Neural cell (in vitro differentiated cells): Measurements from ENCODE around the gene SCN8A. TPM values are rescaled to one million over a fixed set of nuclear protein-coding genes. Genes with fewer than 3 reads are reported as not detected.
"Not testable (repeated sequence)": the region's sequence is repeated elsewhere in the genome, so short reads cannot be mapped to it uniquely, and the experiment has no call there.

Experiments used
- H2AFZ ChIP-seq: fragments of 200-600, 300-800 bp; sonication (generic), shearing (Covaris generic); 2 replicates; pipeline ENCODE4 v1.6.0; 2014; ENCODE audit warnings: low read depth, mild to moderate bottlenecking, antibody characterized with exemption, low read length, moderate library complexity
- H3F3A ChIP-seq: fragments of 200-600 bp; shearing (Covaris generic); 2 replicates; pipeline ENCODE4 v1.6.1; 2016; ENCODE audit warnings: mild to moderate bottlenecking, moderate library complexity, mixed read lengths, antibody characterized with exemption, low read length; ENCODE audit not compliant: insufficient read depth, poor library complexity, severe bottlenecking
- H3K27ac ChIP-seq: fragments of 200-600, 300-800 bp; sonication (generic), shearing (Covaris generic); 2 replicates; pipeline ENCODE4 v1.5.1; 2014; ENCODE audit warnings: mild to moderate bottlenecking, low read length, moderate library complexity
- H3K27me3 ChIP-seq: fragments of 300-800, 200-600 bp; sonication (generic), shearing (Covaris generic); 2 replicates; pipeline ENCODE4 v1.6.0; 2014; ENCODE audit warnings: mild to moderate bottlenecking, low read depth, low read length, moderate library complexity; ENCODE audit not compliant: insufficient read depth
- H3K36me3 ChIP-seq: fragments of 300-800, 200-600 bp; sonication (generic), shearing (Covaris generic); 2 replicates; pipeline ENCODE4 v1.5.1; 2014; ENCODE audit warnings: mild to moderate bottlenecking, antibody characterized with exemption, low read length, moderate library complexity; ENCODE audit not compliant: insufficient read depth
- H3K4me2 ChIP-seq: fragments of 300-800, 200-600 bp; sonication (generic), shearing (Covaris generic); 2 replicates; pipeline ENCODE4 v1.6.0; 2014; ENCODE audit warnings: mild to moderate bottlenecking, low read length
- H3K4me3 ChIP-seq: fragments of 300-800, 200-600 bp; sonication (generic), shearing (Covaris generic); 2 replicates; pipeline ENCODE4 v1.5.1; 2014; ENCODE audit warnings: mild to moderate bottlenecking, low read length, moderate library complexity
- H3K79me2 ChIP-seq: fragments of 200-600 bp; shearing (Covaris generic); replicated peaks from 2 replicates; pipeline ENCODE4 v1.6.0; 2014; ENCODE audit warnings: mild to moderate bottlenecking, low read length, moderate library complexity; ENCODE audit not compliant: insufficient read depth
- H3K9ac ChIP-seq: fragments of 300-800, 200-600 bp; sonication (generic), shearing (Covaris generic); 2 replicates; pipeline ENCODE4 v1.6.1; 2016; ENCODE audit warnings: mild to moderate bottlenecking, low read length, mixed read lengths
- H3K9me2 ChIP-seq: fragments of 200-600 bp; shearing (Covaris generic); 2 replicates; pipeline ENCODE4 v1.6.1; 2016; ENCODE audit warnings: mild to moderate bottlenecking, low read length, mixed read lengths; ENCODE audit not compliant: insufficient read depth
- H3K9me3 ChIP-seq: fragments of 200-600, 300-800 bp; sonication (generic), shearing (Covaris generic); 2 replicates; pipeline ENCODE4 v1.6.1; 2016; ENCODE audit warnings: mild to moderate bottlenecking, mixed run types, low read length, moderate library complexity, mixed read lengths
- H4K20me1 ChIP-seq: fragments of 200-600 bp; shearing (Covaris generic); 2 replicates; pipeline ENCODE4 v1.6.1; 2016; ENCODE audit warnings: mild to moderate bottlenecking, mixed run types; ENCODE audit not compliant: insufficient read depth
- CTCF ChIP-seq: fragments of 450-650 bp; IDR thresholded peaks from 2 replicates; pipeline ENCODE4 v1.5.1; 2014; ENCODE audit warnings: antibody characterized with exemption, mild to moderate bottlenecking, moderate library complexity; ENCODE audit not compliant: poor library complexity, severe bottlenecking
- EP300 ChIP-seq: fragments of 450-650 bp; conservative IDR thresholded peaks from 2 replicates; pipeline ENCODE4 v1.6.1; 2014; ENCODE audit warnings: antibody characterized with exemption, mild to moderate bottlenecking, moderate library complexity; ENCODE audit not compliant: poor library complexity, severe bottlenecking
- EZH2 ChIP-seq: fragments of 200-600, 300-800 bp; shearing (Covaris generic), sonication (generic); IDR thresholded peaks from 2 replicates; pipeline ENCODE4 v1.6.1; 2014; ENCODE audit warnings: antibody characterized with exemption, low read length, borderline replicate concordance, mild to moderate bottlenecking; ENCODE audit not compliant: insufficient read depth, poor library complexity, severe bottlenecking
- MXI1 ChIP-seq: fragments of 450-650 bp; conservative IDR thresholded peaks from 2 replicates; pipeline ENCODE4 v1.6.1; 2014; ENCODE audit warnings: antibody characterized with exemption, mild to moderate bottlenecking; ENCODE audit not compliant: poor library complexity, severe bottlenecking
- POLR2AphosphoS5 ChIP-seq: IDR thresholded peaks from 2 replicates; pipeline ENCODE4 v1.6.1; 2012
- RAD21 ChIP-seq: fragments of 450-650 bp; conservative IDR thresholded peaks from 2 replicates; pipeline ENCODE4 v1.6.1; 2014; ENCODE audit warnings: antibody characterized with exemption, mild to moderate bottlenecking, moderate library complexity
- REST ChIP-seq: IDR thresholded peaks from 2 replicates; pipeline ENCODE4 v1.6.1; 2012; ENCODE audit warnings: borderline replicate concordance
- SMC3 ChIP-seq: fragments of 450-650 bp; conservative IDR thresholded peaks from 2 replicates; pipeline ENCODE4 v1.6.1; 2014; ENCODE audit warnings: antibody characterized with exemption, mild to moderate bottlenecking, moderate library complexity; ENCODE audit not compliant: poor library complexity
- TAF1 ChIP-seq: IDR thresholded peaks from 2 replicates; pipeline ENCODE4 v1.6.1; 2012; ENCODE audit warnings: low read depth
- polyA plus RNA-seq: library from polyadenylated mRNA; depleted of rRNA; stranded (reverse); fragments of >200 nt; gene quantifications from 2 replicates; pipeline ENCODE4 v1.2.3, GENCODE V29; 2014

SCN8A gene
- polyA plus RNA-seq, 1 donor from 2014 or later = 14.2 TPM

- no peaks in the 10 kb centered on the region for H4K20me1 ChIP-seq
- no peaks in the 10 kb centered on the region for H3K9me2 ChIP-seq
- no peaks in the 10 kb centered on the region for H3F3A ChIP-seq
- H3K4me3 ChIP-seq = no peak overlapping the region
- no peaks in the 10 kb centered on the region for H3K79me2 ChIP-seq
- H3K4me2 ChIP-seq = no peak overlapping the region
- no peak overlapping the region for H2AFZ ChIP-seq
- no peak overlapping the region for H3K27ac ChIP-seq
- H3K36me3 ChIP-seq = no peaks in the 10 kb centered on the region
- no peak for TF ChIP-seq EP300
- TF ChIP-seq TAF1 = no peak
- TF ChIP-seq POLR2AphosphoS5 = no peak
- TF ChIP-seq EZH2 = no peak
- H3K27me3 ChIP-seq = no peaks in the 10 kb centered on the region
- H3K9me3 ChIP-seq = no peaks in the 10 kb centered on the region
- H3K9ac ChIP-seq = no peak overlapping the region
Measured at GRCh38 chr12:51547606-51548005, 43.4 kb upstream of the SCN8A start.

- no peak for TF ChIP-seq REST
- no peak for TF ChIP-seq EP300
- no peak for TF ChIP-seq TAF1
- no peak overlapping the region for H2AFZ ChIP-seq
- no peaks in the 10 kb centered on the region for H4K20me1 ChIP-seq
- no peak overlapping the region for H3K27ac ChIP-seq
- H3K79me2 ChIP-seq = no peaks in the 10 kb centered on the region
- H3F3A ChIP-seq = no peaks in the 10 kb centered on the region
- H3K9ac ChIP-seq = no peak overlapping the region
- no peak overlapping the region for H3K4me3 ChIP-seq
- no peaks in the 10 kb centered on the region for H3K9me3 ChIP-seq
- no peak overlapping the region for H3K4me2 ChIP-seq
- no peaks in the 10 kb centered on the region for H3K27me3 ChIP-seq
- H3K36me3 ChIP-seq = no peaks in the 10 kb centered on the region
- H3K9me2 ChIP-seq = no peaks in the 10 kb centered on the region
Measured at GRCh38 chr12:51548241-51548640, 42.8 kb upstream of the SCN8A start.

GRCh38 chr12:51549637-51550036 lies 41.4 kb upstream of the SCN8A start:
- no peak overlapping the region for H3K27ac ChIP-seq
- no peak overlapping the region for H3K9ac ChIP-seq
- no peaks in the 10 kb centered on the region for H3K27me3 ChIP-seq
- no peak overlapping the region for H3K4me3 ChIP-seq
- H3K9me3 ChIP-seq = no peaks in the 10 kb centered on the region
- no peaks in the 10 kb centered on the region for H4K20me1 ChIP-seq
- no peaks in the 10 kb centered on the region for H3F3A ChIP-seq
- no peaks in the 10 kb centered on the region for H3K79me2 ChIP-seq
- H3K4me2 ChIP-seq = no peak overlapping the region
- H3K9me2 ChIP-seq = no peaks in the 10 kb centered on the region
- H3K36me3 ChIP-seq = no peaks in the 10 kb centered on the region
- TF ChIP-seq REST (no peak), EZH2 (no peak), SMC3 (no peak), RAD21 (no peak), TAF1 (no peak), POLR2AphosphoS5 (no peak), MXI1 (no peak), CTCF (no peak), EP300 (no peak)
- no peak overlapping the region for H2AFZ ChIP-seq

- H3K27me3 ChIP-seq, H3K27ac ChIP-seq, H3K4me2 ChIP-seq: not testable (repeated sequence)
Measured at GRCh38 chr12:51568271-51569032, 22.6 kb upstream of the SCN8A start.

More at GRCh38 chr12:51568271-51569032, 22.6 kb upstream of the SCN8A start:
- not testable (repeated sequence) for H3F3A ChIP-seq, H3K9ac ChIP-seq, H3K9me2 ChIP-seq, H3K4me3 ChIP-seq, H3K79me2 ChIP-seq, H3K9me3 ChIP-seq, H4K20me1 ChIP-seq, H2AFZ ChIP-seq, H3K36me3 ChIP-seq
